HEK293 (cell line): ENCODE results near the gene CTSD.

Experiments
- CTCF ChIA-PET: fragments of 350-600 bp; formaldehyde crosslinking; extraction: SDS; loops from one replicate; lab custom pipeline; 2021; ENCODE audit warnings: antibody characterized with exemption; lab: Yijun Ruan, JAX
- POLR2A ChIA-PET: fragments of 300-600 bp; formaldehyde crosslinking; extraction: SDS; loops from one replicate; lab custom pipeline; 2020; ENCODE audit warnings: antibody characterized with exemption, inconsistent platforms; lab: Yijun Ruan, JAX
- H3K27ac ChIP-seq: fragments of 200-500 bp; sonication (Bioruptor generic); 2 replicates; pipeline ENCODE4 v1.5.1; 2014; ENCODE audit warnings: low read depth, low read length, control low read depth, inconsistent platforms; ENCODE audit errors: extremely low read depth
- H3K36me3 ChIP-seq, 2 experiments: fragments of 200-500 bp in 1 of 2; sonication (Bioruptor generic) in 1 of 2; 1 replicate in 1 of 2; 2 replicates in 1 of 2; pipeline ENCODE4 v1.5.1; 2014 to 2017; ENCODE audit warnings: inconsistent platforms in 2 of 2, low read length in 2 of 2; ENCODE audit not compliant: control insufficient read depth in 2 of 2, insufficient read depth in 1 of 2
- H3K4me1 ChIP-seq: fragments of 200-500 bp; sonication (Bioruptor generic); 2 replicates; pipeline ENCODE4 v1.5.1; 2014; ENCODE audit warnings: mild to moderate bottlenecking, low read length, inconsistent platforms; ENCODE audit not compliant: control insufficient read depth, insufficient read depth
- H3K4me3 ChIP-seq: 2 replicates; pipeline ENCODE4 v1.5.1; 2011; ENCODE audit warnings: low read depth, mild to moderate bottlenecking, control low read depth, low read length, moderate library complexity
- H3K9me3 ChIP-seq: fragments of 200-500 bp; sonication (Bioruptor generic); 2 replicates; pipeline ENCODE4 v1.5.1; 2014; ENCODE audit warnings: low read depth, low read length, inconsistent platforms; ENCODE audit not compliant: control insufficient read depth, insufficient read depth
- AEBP2 ChIP-seq: fragments of 450-650 bp; formaldehyde crosslinking; IDR thresholded peaks from 2 replicates; pipeline ENCODE4 v1.5.1; 2016; ENCODE audit warnings: missing biosample characterization, missing genetic modification characterization, borderline replicate concordance
- ELK4 ChIP-seq: IDR thresholded peaks from 2 replicates; pipeline ENCODE4 v1.6.1; 2011; ENCODE audit warnings: mild to moderate bottlenecking, low read depth, low read length, borderline replicate concordance
- KLF10 ChIP-seq: fragments of 450-650 bp; IDR thresholded peaks from 2 replicates; pipeline ENCODE4 v1.5.1; 2018; ENCODE audit warnings: missing biosample characterization, mild to moderate bottlenecking, missing genetic modification characterization
- SP3 ChIP-seq: fragments of 450-650 bp; formaldehyde crosslinking; IDR thresholded peaks from 2 replicates; pipeline ENCODE4 v1.5.1; 2016; ENCODE audit warnings: missing biosample characterization, missing genetic modification characterization
- YY1 ChIP-seq: fragments of 450-650 bp; formaldehyde crosslinking; IDR thresholded peaks from 2 replicates; pipeline ENCODE4 v1.5.1; 2018; ENCODE audit warnings: missing biosample characterization, missing genetic modification characterization
- ZBTB6 ChIP-seq: fragments of 450-650 bp; formaldehyde crosslinking; IDR thresholded peaks from 2 replicates; pipeline ENCODE4 v1.5.1; 2017; ENCODE audit warnings: missing biosample characterization, missing genetic modification characterization
- ZIC2 ChIP-seq: fragments of 450-650 bp; formaldehyde crosslinking; IDR thresholded peaks from 2 replicates; pipeline ENCODE4 v1.5.1; 2016; ENCODE audit warnings: missing biosample characterization, missing genetic modification characterization
- ZNF16 ChIP-seq: fragments of 450-650 bp; formaldehyde crosslinking; IDR thresholded peaks from 2 replicates; pipeline ENCODE4 v1.5.1; 2016; ENCODE audit warnings: low read depth, missing biosample characterization, missing genetic modification characterization
- ZNF174 ChIP-seq: fragments of 450-650 bp; formaldehyde crosslinking; IDR thresholded peaks from 2 replicates; pipeline ENCODE4 v1.5.0; 2017; ENCODE audit warnings: missing biosample characterization, mild to moderate bottlenecking, missing genetic modification characterization
- ZNF311 ChIP-seq: fragments of 450-650 bp; formaldehyde crosslinking; IDR thresholded peaks from 2 replicates; pipeline ENCODE4 v1.5.1; 2017; ENCODE audit warnings: missing biosample characterization, missing genetic modification characterization, borderline replicate concordance
- ZNF426 ChIP-seq: fragments of 450-650 bp; formaldehyde crosslinking; IDR thresholded peaks from 2 replicates; pipeline ENCODE4 v1.5.1; 2017; ENCODE audit warnings: missing biosample characterization, missing genetic modification characterization, mild to moderate bottlenecking, inconsistent platforms, moderate library complexity
- ZNF48 ChIP-seq: fragments of 450-650 bp; formaldehyde crosslinking; IDR thresholded peaks from 2 replicates; pipeline ENCODE4 v1.5.1; 2016; ENCODE audit warnings: missing biosample characterization, missing genetic modification characterization
- ZNF510 ChIP-seq: fragments of 450-650 bp; formaldehyde crosslinking; IDR thresholded peaks from 2 replicates; pipeline ENCODE4 v1.5.1; 2018; ENCODE audit warnings: mild to moderate bottlenecking, missing genetic modification characterization, missing biosample characterization; ENCODE audit not compliant: insufficient replicate concordance
- ZNF624 ChIP-seq: fragments of 450-650 bp; formaldehyde crosslinking; IDR thresholded peaks from 2 replicates; pipeline ENCODE4 v1.5.1; 2017; ENCODE audit warnings: missing biosample characterization, missing genetic modification characterization
- ZNF629 ChIP-seq: fragments of 450-650 bp; formaldehyde crosslinking; IDR thresholded peaks from 2 replicates; pipeline ENCODE4 v1.5.1; 2017; ENCODE audit warnings: missing biosample characterization, missing genetic modification characterization
- ZNF747 ChIP-seq: fragments of 450-650 bp; formaldehyde crosslinking; IDR thresholded peaks from 2 replicates; pipeline ENCODE4 v1.5.1; 2016; ENCODE audit warnings: missing biosample characterization, missing genetic modification characterization
- ZNF843 ChIP-seq: fragments of 450-650 bp; formaldehyde crosslinking; IDR thresholded peaks from 2 replicates; pipeline ENCODE4 v1.5.1; 2016; ENCODE audit warnings: missing biosample characterization, missing genetic modification characterization
- ZSCAN16 ChIP-seq: fragments of 450-650 bp; formaldehyde crosslinking; IDR thresholded peaks from 2 replicates; pipeline ENCODE4 v1.5.1; 2016; ENCODE audit warnings: missing biosample characterization, missing genetic modification characterization
- ZSCAN30 ChIP-seq: fragments of 450-650 bp; IDR thresholded peaks from 2 replicates; pipeline ENCODE4 v1.5.1; 2018; ENCODE audit warnings: missing biosample characterization, mild to moderate bottlenecking, missing genetic modification characterization, moderate library complexity
- ZSCAN5A ChIP-seq: fragments of 450-650 bp; formaldehyde crosslinking; IDR thresholded peaks from 2 replicates; pipeline ENCODE4 v1.5.1; 2016; ENCODE audit warnings: missing biosample characterization, missing genetic modification characterization
- TF ChIP-seq, protein P1 (sequence below): fragments of 450-650 bp; formaldehyde crosslinking; IDR thresholded peaks from 2 replicates; pipeline ENCODE4 v1.5.1; 2017; ENCODE audit warnings: missing biosample characterization, missing genetic modification characterization
- TF ChIP-seq, protein P2 (sequence below): fragments of 450-650 bp; formaldehyde crosslinking; IDR thresholded peaks from 2 replicates; pipeline ENCODE4 v1.5.1; 2017; ENCODE audit warnings: missing biosample characterization, missing genetic modification characterization

CTSD gene

GRCh38 chr11:1730059-1730629, 33.6 kb downstream of the CTSD start (continued):
- TF ChIP-seq ZBTB6 (tag by site-specific recombination) = no peak
- TF ChIP-seq ZNF174 (tag by site-specific recombination) = no peak
- TF ChIP-seq AEBP2 (tag by site-specific recombination) = no peak
- TF ChIP-seq, protein P1, sequence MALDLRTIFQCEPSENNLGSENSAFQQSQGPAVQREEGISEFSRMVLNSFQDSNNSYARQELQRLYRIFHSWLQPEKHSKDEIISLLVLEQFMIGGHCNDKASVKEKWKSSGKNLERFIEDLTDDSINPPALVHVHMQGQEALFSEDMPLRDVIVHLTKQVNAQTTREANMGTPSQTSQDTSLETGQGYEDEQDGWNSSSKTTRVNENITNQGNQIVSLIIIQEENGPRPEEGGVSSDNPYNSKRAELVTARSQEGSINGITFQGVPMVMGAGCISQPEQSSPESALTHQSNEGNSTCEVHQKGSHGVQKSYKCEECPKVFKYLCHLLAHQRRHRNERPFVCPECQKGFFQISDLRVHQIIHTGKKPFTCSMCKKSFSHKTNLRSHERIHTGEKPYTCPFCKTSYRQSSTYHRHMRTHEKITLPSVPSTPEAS (tag by site-specific recombination) = no peak

- Histone ChIP-seq H3K9me3 (no peaks in the 10 kb centered on the region), H3K4me1 (no peaks in the 10 kb centered on the region), H3K36me3 (no peaks in the 10 kb centered on the region), H3K27ac (no peak overlapping the region), H3K4me3 (no peak overlapping the region)
- no peak for TF ChIP-seq ZIC2
- TF ChIP-seq ZNF16 (tag by site-specific recombination) = no peak
- no peak for TF ChIP-seq ELK4
- TF ChIP-seq YY1 = no peak
- TF ChIP-seq ZSCAN30 (tag by site-specific recombination) = no peak
- TF ChIP-seq ZNF510 = no peak
- TF ChIP-seq ZNF624 (tag by site-specific recombination) = no peak
- no peak for TF ChIP-seq ZSCAN16 (tag by site-specific recombination)
- TF ChIP-seq, protein P2, sequence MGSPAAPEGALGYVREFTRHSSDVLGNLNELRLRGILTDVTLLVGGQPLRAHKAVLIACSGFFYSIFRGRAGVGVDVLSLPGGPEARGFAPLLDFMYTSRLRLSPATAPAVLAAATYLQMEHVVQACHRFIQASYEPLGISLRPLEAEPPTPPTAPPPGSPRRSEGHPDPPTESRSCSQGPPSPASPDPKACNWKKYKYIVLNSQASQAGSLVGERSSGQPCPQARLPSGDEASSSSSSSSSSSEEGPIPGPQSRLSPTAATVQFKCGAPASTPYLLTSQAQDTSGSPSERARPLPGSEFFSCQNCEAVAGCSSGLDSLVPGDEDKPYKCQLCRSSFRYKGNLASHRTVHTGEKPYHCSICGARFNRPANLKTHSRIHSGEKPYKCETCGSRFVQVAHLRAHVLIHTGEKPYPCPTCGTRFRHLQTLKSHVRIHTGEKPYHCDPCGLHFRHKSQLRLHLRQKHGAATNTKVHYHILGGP (tag by site-specific recombination) = no peak
- TF ChIP-seq ZSCAN5A (tag by site-specific recombination) = no peak
- TF ChIP-seq ZNF48 = no peak
- TF ChIP-seq ZNF843 (tag by site-specific recombination) = no peak
- no peak for TF ChIP-seq ZNF426 (tag by site-specific recombination)
- no peak for TF ChIP-seq ZNF629 (tag by site-specific recombination)
- TF ChIP-seq ZNF311 (tag by site-specific recombination) = no peak
- TF ChIP-seq KLF10 (tag by site-specific recombination) = no peak
- TF ChIP-seq SP3 (tag by site-specific recombination) = no peak
- TF ChIP-seq ZNF747 (tag by site-specific recombination) = no peak
- CTCF ChIA-PET = interaction anchor here (1.4 kb wide), 1 partner anchor 36 kb away, joined by 5 read pairs; no protein-coding TSS in a partner anchor
- POLR2A ChIA-PET = no interaction called here
Observed at GRCh38 chr11:1729692-1730011, 34.1 kb downstream of the CTSD start.
